A673 (cell line): Measurements from ENCODE around the gene NECTIN1. TPM values are rescaled to one million over a fixed set of nuclear protein-coding genes. Genes with fewer than 3 reads are reported as not detected.

Source experiments
- BruUV-seq: library from RNA; stranded (reverse); fragments of 400-500 nt; replicated peaks from 2 replicates; lab custom pipeline; 2021; lab: Mats Ljungman, UMichigan
- CTCF ChIA-PET: fragments of 300-600 bp; sonication (Branson Sonifier 250); formaldehyde crosslinking; loops from one replicate; lab custom pipeline; 2022; ENCODE audit warnings: antibody characterized with exemption; lab: Charles Lee
- POLR2A ChIA-PET: fragments of 300-600 bp; sonication (Branson Sonifier 250); formaldehyde crosslinking; loops from one replicate; lab custom pipeline; 2022; ENCODE audit warnings: antibody characterized with exemption; ENCODE audit not compliant: low non-redundant PET; lab: Charles Lee
- DNase-seq: peaks from one replicate; pipeline ENCODE4 v3.0.0-alpha.2; 2015; ENCODE audit warnings: low spot score
- H3K27ac ChIP-seq: fragments of 200-600 bp; sonication (generic); 2 replicates; pipeline ENCODE4 v1.5.1; 2016; ENCODE audit warnings: mixed run types, low read depth, mild to moderate bottlenecking, mixed read lengths, antibody characterized with exemption, low read length; ENCODE audit not compliant: poor library complexity, severe bottlenecking
- H3K27me3 ChIP-seq: fragments of 200-600 bp; sonication (generic); replicated peaks from 2 replicates; pipeline ENCODE4 v1.6.1; 2017; ENCODE audit warnings: mixed run types, low read depth, mild to moderate bottlenecking, mixed read lengths, antibody characterized with exemption, low read length; ENCODE audit not compliant: insufficient read depth, poor library complexity
- H3K36me3 ChIP-seq: fragments of 200-600 bp; sonication (generic); 2 replicates; pipeline ENCODE4 v1.6.1; 2016; ENCODE audit warnings: mixed run types, mild to moderate bottlenecking, mixed read lengths, antibody characterized with exemption, low read length; ENCODE audit not compliant: insufficient read depth, poor library complexity, severe bottlenecking
- H3K4me1 ChIP-seq: fragments of 200-600 bp; sonication (generic); 2 replicates; pipeline ENCODE4 v1.6.1; 2017; ENCODE audit warnings: mixed run types, mild to moderate bottlenecking, mixed read lengths, antibody characterized with exemption, low read length; ENCODE audit not compliant: insufficient read depth, poor library complexity, severe bottlenecking
- H3K4me3 ChIP-seq: fragments of 200-600 bp; sonication (generic); 2 replicates; pipeline ENCODE4 v1.5.1; 2016; ENCODE audit warnings: low read depth, mixed run types, mild to moderate bottlenecking, mixed read lengths, low read length; ENCODE audit not compliant: poor library complexity, severe bottlenecking
- H3K9me3 ChIP-seq: fragments of 200-600 bp; sonication (generic); 2 replicates; pipeline ENCODE4 v1.6.1; 2016; ENCODE audit warnings: mixed run types, low read depth, mild to moderate bottlenecking, mixed read lengths, antibody characterized with exemption, low read length; ENCODE audit not compliant: poor library complexity, severe bottlenecking
- EZH2 ChIP-seq: fragments of 200-600 bp; sonication (generic); IDR thresholded peaks from 2 replicates; pipeline ENCODE4 v1.6.1; 2017; ENCODE audit warnings: borderline replicate concordance, low read depth, mild to moderate bottlenecking, mixed read lengths, antibody characterized with exemption, low read length; ENCODE audit not compliant: poor library complexity, severe bottlenecking
- intact Hi-C: fragments of 100-400 bp; cut with micrococcal nuclease; formaldehyde crosslinking; loops from one replicate; pipeline ENCODE4 v1.10.0; 2022; ENCODE audit not compliant: unreplicated experiment
- total RNA-seq: library from RNA; stranded (reverse); gene quantifications from 2 replicates; pipeline ENCODE4 v1.2.3, GENCODE V29; 2021
- TF ChIP-seq, protein P1 (sequence below): fragments of 300-800, 200-600 bp; sonication (generic); conservative IDR thresholded peaks from 2 replicates; pipeline ENCODE4 v1.5.1; 2017; ENCODE audit warnings: low read depth, mild to moderate bottlenecking, antibody characterized with exemption, low read length, moderate library complexity, mixed read lengths

The NECTIN1 gene
- total RNA-seq, 1 experiment from 2014 or later: 10.1 TPM

DNA sequence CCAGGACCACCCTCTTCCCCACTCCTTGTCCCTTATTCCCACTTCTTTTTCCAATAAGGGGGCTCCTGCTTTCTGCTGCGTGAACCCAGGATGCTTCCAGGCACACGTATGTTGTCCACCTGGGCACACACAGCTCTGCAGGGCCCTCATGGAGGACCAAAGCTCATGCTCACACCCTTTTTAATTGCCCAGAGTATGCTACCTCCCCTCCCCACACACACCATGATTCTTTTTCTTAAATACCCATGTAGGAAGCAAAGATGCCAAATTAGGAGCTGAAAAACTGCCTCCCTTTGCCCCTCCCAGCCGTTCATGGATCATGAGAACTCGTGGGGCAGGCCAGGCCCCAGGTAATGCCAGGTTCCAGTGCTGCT, 5.1 kb downstream of the NECTIN1 start:
- ChIA-PET POLR2A (no interaction called here), CTCF (no interaction called here)
- no peaks in the 10 kb centered on the region for H3K27me3 ChIP-seq
- H3K4me1 ChIP-seq: peaks cover 17% of the 10 kb centered on the region
- DNase-seq: no peak
- H3K27ac ChIP-seq: no peak overlapping the region
- TF ChIP-seq EZH2: no peak
- TF ChIP-seq, protein P1, sequence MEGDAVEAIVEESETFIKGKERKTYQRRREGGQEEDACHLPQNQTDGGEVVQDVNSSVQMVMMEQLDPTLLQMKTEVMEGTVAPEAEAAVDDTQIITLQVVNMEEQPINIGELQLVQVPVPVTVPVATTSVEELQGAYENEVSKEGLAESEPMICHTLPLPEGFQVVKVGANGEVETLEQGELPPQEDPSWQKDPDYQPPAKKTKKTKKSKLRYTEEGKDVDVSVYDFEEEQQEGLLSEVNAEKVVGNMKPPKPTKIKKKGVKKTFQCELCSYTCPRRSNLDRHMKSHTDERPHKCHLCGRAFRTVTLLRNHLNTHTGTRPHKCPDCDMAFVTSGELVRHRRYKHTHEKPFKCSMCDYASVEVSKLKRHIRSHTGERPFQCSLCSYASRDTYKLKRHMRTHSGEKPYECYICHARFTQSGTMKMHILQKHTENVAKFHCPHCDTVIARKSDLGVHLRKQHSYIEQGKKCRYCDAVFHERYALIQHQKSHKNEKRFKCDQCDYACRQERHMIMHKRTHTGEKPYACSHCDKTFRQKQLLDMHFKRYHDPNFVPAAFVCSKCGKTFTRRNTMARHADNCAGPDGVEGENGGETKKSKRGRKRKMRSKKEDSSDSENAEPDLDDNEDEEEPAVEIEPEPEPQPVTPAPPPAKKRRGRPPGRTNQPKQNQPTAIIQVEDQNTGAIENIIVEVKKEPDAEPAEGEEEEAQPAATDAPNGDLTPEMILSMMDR: no peak
- BruUV-seq: no TSS peak
- intact Hi-C loops: loop anchor here (10.0 kb wide), 1 partner anchor 381 kb away; no protein-coding TSS in a partner anchor
- H3K4me3 ChIP-seq: no peak overlapping the region
- no peaks in the 10 kb centered on the region for H3K9me3 ChIP-seq
- no peaks in the 10 kb centered on the region for H3K36me3 ChIP-seq

DNA sequence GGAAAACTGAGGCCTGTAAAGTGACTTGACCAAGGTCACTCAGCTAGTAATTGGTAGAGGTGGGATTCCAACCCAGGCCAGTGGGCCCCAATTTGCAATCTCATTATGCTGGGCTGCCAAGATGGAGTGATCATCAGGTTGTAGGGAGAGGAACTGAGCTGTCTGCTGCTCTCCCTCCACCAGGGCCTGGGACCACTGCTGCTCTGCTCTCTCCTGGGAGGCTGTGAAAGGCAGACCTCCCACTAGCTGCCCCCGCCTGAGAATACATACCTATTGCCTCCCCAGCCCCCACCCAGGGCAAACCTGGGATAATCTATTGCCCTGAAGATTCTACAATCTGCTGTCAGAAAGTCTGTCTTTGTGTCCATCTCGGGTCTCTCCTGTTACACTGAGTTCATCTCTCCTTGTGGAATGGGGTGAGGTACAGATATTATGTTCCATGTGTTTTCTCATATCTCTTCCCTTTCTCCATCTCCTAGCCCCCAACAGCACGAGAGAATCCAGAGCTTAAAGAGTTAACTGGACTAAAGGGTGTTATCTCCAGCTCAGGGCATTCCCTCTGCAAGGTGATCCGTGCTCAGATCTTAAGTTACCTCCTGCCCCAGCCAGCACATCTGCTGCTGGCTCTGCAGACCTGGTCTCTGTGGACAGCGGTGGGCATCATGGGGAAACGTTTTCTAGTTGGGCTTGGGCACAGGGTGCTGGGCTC, 5.6 kb downstream of the NECTIN1 start:
- TF ChIP-seq, protein P1: no peak
- TF ChIP-seq EZH2: no peak
- Histone ChIP-seq H3K9me3 (no peaks in the 10 kb centered on the region), H3K27ac (no peak overlapping the region), H3K4me1 (peaks cover 17% of the 10 kb centered on the region), H3K36me3 (no peaks in the 10 kb centered on the region), H3K4me3 (no peak overlapping the region), H3K27me3 (no peaks in the 10 kb centered on the region)
- no peak for DNase-seq
- intact Hi-C loops: loop anchor here (10.0 kb wide), 1 partner anchor 381 kb away; no protein-coding TSS in a partner anchor
- CTCF ChIA-PET: no interaction called here
- BruUV-seq: no TSS peak
- POLR2A ChIA-PET: no interaction called here

DNA sequence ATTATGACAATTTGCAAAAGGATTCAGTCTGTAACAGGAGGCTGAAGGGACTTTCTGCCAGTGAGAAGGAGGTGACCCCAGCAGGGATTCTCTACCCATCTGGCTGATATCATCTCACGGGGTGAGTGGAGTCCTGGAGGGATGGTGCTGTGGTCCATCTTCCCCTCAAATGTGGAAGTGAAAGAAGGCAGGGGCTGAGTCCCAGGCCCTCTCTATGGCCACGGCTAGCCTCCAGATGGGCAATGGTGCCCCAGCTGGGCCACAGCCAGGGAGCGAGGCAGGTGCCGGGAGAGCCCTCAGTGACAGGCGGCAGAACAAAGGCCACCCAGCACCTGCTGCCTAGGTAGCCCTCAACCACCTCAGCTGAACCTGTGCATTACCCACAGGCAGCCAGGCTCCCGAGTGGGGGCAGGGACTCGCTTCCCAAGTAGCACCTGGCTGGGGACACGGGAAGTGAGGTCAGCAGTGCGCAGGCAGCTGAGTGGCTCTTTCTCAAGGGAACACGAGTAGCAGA, 6.7 kb downstream of the NECTIN1 start:
- Histone ChIP-seq H3K4me3 (no peak overlapping the region), H3K27me3 (no peaks in the 10 kb centered on the region), H3K9me3 (no peaks in the 10 kb centered on the region), H3K4me1 (peaks cover 8% of the 10 kb centered on the region), H3K36me3 (no peaks in the 10 kb centered on the region), H3K27ac (no peak overlapping the region)
- no TSS peak for BruUV-seq
- ChIA-PET CTCF (no interaction called here), POLR2A (no interaction called here)
- DNase-seq: no peak
- TF ChIP-seq, protein P1: no peak
- TF ChIP-seq EZH2: no peak
- intact Hi-C loops: loop anchor here (10.0 kb wide), 1 partner anchor 382 kb away; no protein-coding TSS in a partner anchor
